NCI-H2029 (cell line): ENCODE data around the gene IQGAP2.
"Not testable (repeated sequence)": the region's sequence is repeated elsewhere in the genome, so short reads cannot be mapped to it uniquely, and the experiment has no call there.

Source experiments
- DNase-seq: peaks from one replicate; lab custom pipeline; 2025; lab: John Stamatoyannopoulos, UW

The IQGAP2 gene

DNA sequence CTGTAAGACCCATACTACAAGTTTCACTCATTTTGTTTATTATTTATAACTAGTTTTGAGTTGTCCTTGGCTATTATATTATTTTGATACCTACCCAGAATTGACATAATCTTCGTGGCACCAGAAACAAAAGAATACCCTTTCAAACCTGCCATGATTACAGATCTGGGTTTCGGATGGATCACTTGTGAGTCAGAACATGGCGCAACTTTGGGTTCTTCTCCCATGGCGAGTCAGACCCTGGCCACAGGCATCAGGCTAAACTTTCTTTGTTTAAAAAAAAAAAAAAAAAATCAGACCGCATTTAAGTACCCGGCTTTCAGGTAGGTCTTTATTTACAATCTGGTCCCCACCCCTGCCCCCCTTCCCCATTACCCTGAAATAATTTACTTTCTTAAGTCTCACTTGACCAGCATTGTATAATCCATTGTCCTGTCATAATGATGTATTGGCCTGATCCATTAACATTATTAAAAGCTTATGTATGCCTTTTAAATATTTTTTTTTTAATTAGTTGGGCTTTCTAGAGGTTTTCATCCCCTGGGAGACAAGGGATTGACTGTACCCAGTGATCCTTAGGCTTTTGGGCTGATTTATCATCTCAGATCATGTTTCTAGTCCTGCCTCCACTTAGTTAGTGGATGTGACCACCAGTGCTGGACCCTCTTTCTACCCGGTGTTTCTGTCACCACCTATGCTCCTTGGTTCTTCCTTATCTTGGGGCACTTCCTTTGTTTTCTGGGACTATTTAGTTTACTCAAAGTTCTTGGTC lies 176.3 kb downstream of the IQGAP2 start:
- DNase-seq, result no peak

DNA sequence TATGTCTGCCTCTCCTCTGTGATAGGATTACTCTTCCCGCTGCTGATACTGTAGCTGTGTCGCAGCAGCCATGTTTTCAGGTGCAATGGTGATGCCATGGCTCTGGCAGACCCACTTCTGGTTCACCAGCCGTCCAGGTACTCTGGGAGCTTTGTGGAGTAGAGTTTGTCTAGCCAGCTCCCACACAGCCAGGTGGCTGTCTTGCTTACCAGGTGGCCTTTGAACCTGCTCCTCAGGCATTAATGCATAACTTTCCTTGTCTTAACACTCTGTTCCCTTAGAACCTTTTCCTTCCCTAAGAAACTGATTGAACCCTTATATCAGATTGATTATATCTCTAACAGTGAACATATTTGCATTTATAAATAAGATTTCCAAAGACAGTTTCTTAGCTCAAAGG lies 177.9 kb downstream of the IQGAP2 start:
- DNase-seq, result no peak

DNA sequence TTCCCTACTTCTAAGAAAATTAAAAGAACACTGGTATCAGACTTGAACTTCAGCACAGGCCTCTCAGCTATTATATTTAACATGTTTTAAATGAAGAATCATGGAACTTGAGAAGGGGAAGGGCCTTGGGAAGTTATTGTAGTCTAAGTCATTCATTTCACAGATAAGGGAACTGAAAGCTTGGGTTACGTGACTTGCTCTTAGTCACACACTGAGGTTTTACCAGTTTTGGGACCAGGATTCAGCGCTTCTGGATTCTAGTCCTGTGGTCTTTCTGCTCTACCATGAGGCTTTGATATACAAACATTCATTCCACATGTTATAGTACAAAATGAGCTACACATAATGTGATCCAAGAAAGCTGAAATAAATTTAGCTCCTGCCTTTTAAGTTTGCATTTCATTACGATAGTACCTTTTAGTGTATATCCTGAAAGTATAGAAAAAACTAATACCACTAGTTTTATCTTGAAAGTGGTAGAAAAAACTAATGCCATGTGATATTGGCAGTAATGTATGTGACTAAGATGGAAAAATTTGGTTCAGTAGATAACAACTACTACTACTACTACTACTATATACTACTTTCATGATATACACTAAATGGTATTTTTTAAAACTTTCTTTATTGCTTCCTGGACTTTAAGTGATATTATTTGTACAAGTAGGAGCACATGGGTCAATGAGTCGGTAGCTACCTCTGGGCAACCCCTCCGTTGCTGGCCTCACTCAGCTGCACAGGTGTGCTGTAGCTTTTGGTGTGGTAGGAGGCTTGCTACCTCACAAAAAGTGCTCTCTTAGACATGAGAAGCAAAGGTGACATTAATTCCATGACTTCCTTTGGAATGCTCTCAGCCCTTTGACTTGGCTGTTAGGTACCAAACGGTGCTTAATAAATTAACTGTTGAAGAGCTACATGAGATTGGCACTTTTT lies 179.4 kb downstream of the IQGAP2 start:
- no peak for DNase-seq

DNA sequence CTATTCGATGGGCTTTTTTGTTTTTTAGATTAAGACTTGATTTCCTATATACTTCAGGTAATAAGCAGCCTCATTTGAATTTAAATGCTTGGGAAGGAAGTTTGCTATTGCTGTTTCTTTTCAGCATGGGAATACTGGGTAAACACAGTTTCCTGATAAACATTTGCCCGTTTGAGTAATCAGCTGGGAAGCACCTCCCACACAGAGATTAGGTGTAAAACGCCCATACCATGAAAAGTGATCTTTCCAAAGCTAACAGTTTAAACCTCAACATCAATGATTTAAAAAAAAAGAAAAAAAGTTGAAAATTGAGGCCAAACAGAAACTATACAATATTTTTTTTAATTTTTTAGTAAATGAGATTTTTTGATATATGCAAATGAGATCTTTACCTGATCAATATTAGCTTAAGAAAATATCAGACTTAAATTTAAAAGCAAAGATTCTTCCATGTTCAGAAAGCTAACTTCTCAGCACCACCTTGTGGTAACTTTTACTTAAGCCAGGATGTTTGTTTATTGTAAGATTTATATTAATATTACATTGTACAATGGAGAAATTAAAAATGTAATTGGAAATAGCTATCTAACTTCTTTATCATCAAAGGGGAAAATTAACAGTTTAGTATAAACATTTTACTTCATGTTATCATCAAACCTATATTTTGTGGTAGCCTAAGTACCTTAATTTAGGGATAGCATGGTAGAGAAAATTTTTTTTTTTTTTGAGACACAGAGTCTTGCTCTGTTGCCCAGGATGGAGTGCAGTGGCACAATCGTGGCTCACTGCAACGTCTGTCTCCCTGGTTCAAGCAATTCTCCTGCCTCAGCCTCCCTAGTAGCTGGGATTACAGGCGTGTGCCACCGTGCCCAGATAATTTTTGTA lies 180.3 kb downstream of the IQGAP2 start:
- no peak for DNase-seq

DNA sequence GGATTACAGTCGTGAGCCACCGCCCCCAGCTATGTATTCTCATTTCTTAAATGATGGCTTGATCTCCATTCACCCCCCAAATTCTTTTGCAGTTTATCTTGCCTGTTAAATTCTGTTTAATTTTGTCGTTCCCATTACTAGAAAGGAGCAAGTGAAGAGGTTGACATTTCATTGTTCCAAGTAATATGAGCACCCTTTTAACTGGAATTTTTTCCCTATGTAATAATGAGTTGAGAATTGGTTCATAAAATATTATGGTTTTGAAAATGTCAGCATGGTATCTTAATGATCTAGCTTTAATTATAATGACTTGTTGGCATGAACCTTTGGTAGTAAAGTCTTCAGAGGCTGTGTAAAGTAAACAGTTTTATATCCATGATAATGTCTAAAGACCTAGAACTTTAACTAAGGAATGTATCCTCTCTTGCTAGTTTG lies 182.7 kb downstream of the IQGAP2 start:
- DNase-seq, result no peak

DNA sequence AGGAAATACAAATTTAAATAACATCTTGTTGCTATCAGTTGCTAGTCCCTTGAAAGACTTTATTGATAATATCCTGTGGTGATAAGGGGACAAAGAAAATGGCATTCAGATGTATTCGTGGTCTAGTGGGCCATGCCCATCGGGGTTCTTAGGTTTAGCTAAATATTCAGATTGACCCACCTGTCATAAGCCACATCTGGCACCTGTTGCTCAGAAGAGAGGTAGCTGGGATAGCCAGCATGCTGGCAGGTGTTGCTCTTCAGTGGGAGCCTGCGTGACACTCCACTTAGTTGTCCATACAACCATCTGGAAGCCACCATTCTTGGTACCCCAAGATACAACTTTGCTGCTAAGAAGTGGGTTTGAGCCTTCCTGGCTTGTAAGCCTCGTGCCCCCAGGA lies 183.4 kb downstream of the IQGAP2 start:
- no peak for DNase-seq

DNA sequence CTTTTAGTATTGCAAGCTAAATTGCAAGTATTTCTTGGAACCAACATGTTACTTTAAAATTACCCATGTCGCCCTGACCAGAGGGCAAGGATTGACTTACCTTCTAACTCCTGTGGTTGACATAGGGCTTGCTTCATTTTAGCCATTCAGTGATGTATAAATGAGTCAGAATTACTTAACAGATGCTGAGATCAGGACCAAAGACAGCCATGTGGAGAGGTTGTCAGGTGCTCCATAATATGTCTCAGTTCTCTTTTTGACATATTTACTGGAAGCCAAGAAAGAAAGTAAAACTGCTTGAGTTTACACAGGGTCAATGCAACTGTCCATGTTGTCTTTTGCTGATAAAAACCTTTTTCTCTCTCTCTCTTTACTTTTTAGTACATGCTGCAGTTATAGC lies 186.9 kb downstream of the IQGAP2 start:
- no peak for DNase-seq

DNA sequence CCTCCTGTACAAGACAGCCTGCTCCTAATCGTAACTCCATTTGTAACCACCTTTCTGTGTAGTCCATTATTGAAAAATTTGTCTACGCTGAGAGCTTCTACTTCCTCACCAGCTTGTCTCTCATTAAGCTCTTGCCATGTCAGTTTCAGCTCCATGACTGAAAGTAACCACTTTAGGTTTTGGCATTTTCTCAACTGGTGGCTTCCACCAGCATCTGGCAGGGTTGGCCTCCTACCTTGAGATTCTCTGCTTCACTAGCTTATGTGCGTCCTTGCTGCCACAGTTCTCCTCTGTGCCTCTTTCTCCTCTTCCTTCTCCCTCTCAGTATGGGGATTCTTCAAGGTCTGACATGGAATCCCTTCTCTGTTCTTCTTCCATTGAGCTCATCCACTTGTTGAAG lies 188.3 kb downstream of the IQGAP2 start:
- no peak for DNase-seq

DNA sequence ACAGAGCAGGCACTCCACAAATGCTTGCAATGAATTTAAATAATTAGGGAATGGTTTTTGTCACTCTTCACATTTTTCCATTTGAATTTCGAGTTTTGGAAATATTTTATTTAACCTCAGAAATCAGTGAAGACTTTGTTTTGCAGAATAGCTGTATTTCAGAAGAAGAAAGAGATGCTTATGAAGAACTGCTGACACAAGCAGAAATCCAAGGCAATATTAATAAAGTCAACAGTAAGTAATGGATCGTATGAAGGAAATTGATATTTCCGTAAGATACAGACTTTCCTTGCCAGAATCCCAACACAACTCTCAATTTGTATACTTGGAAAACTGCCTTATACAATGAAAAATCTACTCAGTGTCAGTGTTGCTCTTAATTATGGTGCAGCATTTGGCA lies 189.6 kb downstream of the IQGAP2 start:
- no peak for DNase-seq

DNA sequence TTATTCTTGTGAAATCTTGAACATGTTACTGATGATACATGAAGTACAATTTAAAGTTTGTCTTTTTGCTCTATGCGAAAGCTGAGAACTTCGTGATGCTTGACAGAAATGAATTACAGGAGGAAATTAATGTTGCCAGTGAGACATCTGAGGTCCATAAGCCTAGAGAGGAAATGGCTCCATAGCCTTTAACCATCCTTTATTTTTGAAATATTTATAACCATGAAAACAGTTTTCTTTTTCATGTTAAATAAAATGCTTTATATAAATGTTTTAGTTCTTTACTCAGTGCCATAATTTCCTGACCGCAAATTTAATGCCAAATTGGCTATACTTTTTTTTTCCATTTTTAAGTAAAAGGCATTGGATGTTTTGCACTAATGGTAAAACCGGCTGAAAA lies 191.0 kb downstream of the IQGAP2 start:
- no peak for DNase-seq

DNA sequence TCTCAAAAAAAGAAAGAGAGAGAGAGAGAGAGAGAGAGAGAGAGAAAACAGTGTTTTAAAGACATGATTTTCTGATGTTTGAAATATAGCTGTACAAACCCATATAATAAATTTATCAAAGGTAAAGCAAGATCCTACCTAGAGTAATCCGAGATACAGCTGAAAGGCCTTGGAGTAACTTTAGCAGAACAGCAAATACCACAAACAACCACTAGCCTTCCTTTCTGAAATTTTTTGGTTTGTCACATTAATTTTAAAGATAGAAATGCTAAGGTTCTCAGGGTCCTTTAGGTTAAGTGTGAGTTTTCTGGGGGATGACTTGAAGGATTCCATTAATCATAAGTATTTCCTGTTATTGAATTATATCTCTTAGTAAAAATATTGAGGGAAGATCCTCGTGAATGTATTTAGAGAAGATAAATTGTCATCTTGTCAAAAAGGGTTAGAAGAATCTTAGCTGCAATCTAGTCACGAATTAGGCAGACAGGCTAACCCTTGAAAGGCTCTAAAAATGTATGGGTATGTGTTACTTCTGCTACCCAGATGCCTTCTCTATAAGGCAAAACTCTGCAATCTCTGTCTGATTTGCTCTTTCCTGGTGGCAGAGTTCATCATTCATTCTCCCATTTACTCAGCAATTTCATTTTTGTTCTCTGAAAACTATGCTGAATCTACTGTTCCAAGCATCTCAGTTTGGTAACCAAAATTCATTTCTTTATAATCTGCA lies 192.8 kb downstream of the IQGAP2 start:
- no peak for DNase-seq

DNA sequence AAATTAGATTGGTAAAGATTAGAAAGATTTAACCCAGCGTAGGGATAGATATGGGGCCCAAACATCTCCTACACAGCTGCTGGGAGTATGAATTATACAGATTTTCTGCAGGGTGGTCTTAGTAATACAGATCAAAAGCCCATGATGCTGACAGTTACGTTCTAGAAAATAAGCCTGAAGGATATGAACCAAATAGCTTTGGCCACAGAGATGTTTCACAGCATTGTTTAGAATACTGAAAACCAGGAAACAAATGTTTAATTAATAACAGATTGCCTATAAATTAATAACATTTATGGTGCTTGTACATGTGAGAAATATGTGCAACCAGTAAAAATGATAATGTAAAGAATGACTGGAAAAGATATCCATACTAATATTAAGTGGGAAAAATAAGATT lies 195.4 kb downstream of the IQGAP2 start:
- DNase-seq, result no peak

DNA sequence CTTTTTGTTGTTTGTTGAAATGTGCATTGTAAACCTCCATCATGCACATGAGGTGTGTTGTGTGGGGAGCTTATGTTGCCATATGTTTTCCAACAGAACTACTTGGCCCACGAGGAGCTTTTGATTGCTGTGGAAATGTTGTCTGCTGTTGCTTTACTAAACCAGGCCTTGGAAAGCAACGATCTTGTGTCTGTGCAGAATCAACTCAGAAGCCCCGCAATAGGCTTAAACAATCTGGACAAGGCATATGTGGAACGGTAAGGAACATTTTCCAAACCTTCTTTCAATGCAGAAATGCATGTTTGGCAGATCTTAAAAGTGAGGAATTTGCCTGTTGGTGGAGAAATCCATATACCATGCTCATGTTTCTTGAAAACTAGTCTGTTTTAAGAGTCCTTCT lies 197.6 kb downstream of the IQGAP2 start:
- DNase-seq, result no peak

DNA sequence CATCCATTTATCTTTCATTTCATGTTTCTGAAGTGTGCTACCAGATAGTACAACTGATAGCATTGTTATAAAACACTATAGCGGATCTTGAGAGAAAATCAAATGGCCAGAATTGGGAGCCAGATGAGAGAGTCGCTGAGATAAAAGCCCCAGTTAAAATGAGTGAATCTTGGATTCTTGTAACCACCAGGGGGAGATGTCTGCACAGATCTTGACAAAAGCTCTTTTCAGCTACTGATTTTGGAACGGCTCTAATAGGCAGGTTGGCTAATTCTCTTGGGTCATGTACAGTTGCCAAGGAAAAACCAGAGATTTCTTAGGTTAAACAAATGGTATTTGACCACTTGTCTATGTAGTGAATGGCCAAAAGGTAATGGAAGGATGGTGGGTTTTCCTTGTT lies 198.4 kb downstream of the IQGAP2 start:
- peak; percentile 29 for DNase-seq

DNA sequence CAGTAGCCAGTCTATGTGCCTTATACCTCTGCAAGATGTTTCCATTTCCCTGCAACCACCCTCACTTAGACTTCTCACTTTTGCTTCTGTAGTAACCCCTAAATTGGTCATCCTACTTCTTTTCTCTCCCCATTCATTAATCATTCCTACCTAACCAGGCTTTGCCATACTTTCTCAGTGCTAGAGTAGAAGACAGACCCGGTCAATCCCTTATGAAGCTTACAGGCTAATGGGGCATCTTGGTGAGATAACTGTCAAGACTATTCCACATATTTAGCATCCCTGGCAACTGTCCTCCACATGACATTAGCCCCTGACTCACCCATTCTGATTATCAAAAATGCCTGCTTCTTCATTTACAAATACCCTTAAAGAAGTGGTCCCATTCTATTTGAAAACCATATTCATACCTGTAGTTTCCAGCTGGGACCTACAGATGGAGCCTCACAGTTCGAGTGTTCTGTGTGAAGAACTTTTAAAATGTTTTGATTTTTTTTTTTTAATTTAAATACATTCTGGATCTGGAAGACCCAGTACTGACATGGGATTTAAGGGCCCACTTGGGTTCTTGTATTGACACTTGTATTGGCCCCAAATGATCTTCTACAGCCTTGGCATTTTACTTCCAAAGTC lies 199.1 kb downstream of the IQGAP2 start:
- DNase-seq, result no peak

DNA sequence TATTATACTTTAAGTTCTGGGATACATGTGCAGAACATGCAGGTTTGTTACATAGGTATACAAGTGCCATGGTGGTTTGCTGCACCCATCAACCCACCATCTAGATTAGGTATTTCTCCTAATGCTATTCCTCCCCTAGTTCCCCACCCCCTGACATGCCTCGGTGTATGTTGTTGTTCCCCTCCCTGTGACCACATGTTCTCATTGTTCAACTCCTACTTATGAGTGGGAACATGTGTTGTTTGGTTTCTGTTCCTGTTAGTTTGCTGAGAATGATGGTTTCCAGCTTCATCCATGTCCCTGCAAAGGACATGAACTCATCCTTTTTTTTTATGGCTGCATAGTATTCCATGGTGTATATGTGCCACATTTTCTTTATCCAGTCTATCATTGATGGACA lies 200.9 kb downstream of the IQGAP2 start:
- DNase-seq, result not testable (repeated sequence)

DNA sequence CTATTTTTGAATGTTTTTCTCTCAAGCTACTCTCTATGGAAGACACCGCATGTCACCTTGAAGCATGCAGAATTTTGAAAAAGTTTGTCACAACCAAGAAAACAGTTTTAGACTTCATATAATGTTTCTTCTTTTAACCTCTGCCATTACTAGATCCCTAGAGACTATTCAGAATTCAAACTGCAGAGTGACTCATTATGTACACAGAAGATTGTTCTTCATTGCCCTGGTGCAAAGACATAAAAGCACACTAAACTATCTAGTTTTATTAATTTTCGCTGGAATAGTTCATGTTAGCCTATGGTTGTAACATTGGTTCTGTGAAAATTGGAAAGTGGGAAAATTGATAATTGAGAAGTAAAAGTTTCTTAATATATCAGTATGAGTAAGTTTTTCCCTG lies 201.8 kb downstream of the IQGAP2 start:
- DNase-seq, result no peak

DNA sequence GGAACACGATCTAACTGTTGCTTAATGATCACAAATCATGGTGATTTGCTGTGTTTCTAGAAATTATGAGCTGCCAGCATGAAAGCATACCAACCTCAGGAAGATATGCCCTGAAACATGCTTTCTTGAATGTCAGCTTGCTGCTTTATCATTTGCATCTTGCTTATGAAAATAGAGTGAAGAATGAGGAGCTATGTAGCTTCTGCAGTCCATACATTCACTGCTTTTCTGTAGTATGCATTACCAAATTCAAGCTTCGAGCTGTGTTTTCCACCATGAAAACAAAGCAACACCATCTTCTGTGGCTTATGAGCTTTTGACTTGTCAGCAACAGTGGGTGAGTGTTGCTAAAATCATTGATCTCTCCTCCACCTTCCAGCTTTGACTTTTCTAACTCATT lies 203.6 kb downstream of the IQGAP2 start:
- no peak for DNase-seq

DNA sequence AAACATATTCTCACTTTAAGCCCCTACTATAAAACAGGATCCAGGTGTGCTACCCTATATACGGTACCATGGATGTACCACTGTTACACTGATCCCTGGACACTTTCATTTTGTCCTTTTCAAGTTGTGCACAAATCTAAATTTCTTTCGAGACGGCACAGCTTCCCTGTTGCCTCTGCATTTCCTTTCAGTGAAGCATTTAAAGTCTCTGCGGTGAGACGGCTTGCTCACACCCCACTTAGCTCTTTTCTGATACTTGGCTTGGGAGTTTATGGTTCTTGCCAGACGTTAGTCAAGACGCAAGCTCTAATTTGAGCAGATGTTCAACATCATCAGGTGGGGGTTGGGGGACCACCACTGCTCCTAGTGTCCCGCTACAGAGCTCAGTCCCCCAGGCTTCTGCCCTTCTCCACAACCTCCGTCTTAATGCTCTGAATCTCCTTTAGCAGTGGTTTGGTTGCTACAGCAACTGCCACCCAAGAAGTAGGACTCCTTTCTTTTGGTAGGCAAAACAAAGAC lies 204.3 kb downstream of the IQGAP2 start:
- no peak for DNase-seq

DNA sequence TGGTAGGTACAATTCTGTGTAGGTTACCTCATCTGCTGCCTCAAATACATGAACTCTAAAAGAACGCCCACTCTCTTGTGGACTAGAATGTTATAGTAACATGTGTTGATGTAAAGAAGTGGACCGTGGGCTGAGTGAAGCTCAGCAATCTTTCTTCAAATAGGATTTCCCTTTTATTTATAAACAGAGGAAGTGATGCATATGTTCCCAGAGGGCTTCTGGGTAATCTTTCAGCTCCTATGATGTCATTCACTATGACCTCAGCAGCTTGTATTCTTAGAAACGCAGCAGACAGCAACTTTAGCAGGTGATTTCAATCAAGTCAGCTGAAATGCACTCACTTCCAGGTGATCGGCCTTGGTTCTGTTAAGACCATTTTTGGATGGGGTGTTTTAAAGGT lies 205.7 kb downstream of the IQGAP2 start:
- no peak for DNase-seq

DNA sequence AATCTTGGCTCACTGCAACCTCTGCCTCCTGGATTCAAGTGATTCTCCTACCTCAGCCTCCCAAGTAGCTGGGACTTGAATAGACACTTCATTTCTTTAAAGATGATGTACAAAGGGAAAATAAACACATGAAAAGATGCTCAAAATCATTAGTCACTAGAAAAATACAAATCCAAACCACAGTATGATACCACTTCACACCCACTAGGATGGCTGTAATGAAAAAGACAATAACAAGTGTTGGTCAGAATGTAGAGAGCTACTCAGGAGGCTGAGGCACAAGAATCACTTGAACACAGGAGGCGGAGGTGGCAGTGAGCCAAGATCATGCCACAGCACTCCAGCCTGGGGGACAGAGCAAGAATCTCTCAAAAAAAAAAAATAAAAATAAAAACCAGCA lies 207.1 kb downstream of the IQGAP2 start:
- peak; percentile 25 for DNase-seq
